GM21390 (cell line): ENCODE data around the gene RNU6-9.

Experiments used
- ATAC-seq: cut with Tn5 transposase; IDR thresholded peaks from one replicate; pipeline ENCODE4 v1.9.1; 2021; ENCODE audit not compliant: unreplicated experiment

Gene RNU6-9

GRCh38 chr19:861141-861755, 32.0 kb upstream of the RNU6-9 start:
- ATAC-seq = no peak

GRCh38 chr19:861756-862580, 31.3 kb upstream of the RNU6-9 start:
- ATAC-seq = no peak

DNA sequence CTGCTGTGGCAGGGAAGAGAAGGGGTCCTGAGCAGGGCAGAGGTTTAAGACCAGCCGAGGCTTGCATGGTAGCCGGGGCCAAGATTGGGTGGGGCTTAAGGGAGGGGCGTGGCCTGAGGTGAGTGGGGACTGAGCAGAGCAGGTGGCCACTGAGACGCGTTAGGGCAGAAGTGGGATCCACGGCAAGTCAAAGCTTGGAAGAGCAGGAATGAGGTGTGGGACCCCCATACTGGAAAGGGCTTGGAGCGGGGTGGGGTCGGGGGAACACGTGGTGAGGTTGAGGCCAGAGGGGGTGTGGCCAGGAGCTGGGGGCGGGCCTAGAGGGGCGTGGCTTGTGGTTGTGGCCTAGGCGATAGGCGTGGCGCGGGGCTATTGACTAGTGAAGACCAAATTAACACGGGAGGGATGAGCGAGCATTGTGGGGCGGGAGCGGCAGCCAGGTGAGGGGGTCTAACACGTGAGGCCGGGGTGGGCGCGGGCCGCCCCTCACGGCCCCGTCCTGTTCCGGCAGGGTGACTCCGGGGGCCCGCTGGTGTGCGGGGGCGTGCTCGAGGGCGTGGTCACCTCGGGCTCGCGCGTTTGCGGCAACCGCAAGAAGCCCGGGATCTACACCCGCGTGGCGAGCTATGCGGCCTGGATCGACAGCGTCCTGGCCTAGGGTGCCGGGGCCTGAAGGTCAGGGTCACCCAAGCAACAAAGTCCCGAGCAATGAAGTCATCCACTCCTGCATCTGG, 30.5 kb upstream of the RNU6-9 start:
- ATAC-seq = no peak

DNA sequence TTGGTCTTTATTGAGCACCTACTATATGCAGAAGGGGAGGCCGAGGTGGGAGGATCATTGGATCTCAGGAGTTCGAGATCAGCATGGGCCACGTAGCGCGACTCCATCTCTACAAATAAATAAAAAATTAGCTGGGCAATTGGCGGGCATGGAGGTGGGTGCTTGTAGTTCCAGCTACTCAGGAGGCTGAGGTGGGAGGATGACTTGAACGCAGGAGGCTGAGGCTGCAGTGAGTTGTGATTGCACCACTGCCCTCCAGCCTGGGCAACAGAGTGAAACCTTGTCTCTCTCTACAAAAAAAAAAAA, 30.0 kb upstream of the RNU6-9 start:
- no peak for ATAC-seq

DNA sequence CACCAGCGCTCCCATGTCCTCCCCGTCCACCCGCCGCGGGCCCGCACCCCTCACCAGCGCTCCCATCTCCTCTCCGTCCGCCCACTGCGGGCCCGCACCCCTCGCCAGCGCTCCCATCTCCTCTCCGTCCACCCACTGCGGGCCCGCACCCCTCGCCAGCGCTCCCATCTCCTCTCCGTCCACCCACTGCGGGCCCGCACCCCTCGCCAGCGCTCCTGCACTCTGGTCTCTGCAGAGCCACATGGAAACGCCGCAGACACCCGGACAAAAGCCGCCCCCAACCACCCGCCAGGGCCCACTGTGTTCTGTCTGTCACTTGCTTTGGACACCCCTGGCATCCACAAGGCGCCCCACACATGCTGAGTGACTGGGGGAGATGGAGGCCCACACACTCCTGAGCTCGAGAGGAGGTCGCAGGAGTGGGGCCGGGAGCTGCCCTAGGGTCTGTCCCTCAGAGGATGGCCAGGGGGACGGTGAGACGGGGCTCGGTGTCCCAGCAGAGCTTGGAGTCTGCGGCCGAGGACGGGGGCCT, 26.4 kb upstream of the RNU6-9 start:
- ATAC-seq = no peak

- no peak for ATAC-seq
Measured at GRCh38 chr19:867301-867793, 25.9 kb upstream of the RNU6-9 start.

GRCh38 chr19:867855-868457, 25.3 kb upstream of the RNU6-9 start:
- ATAC-seq = no peak

DNA sequence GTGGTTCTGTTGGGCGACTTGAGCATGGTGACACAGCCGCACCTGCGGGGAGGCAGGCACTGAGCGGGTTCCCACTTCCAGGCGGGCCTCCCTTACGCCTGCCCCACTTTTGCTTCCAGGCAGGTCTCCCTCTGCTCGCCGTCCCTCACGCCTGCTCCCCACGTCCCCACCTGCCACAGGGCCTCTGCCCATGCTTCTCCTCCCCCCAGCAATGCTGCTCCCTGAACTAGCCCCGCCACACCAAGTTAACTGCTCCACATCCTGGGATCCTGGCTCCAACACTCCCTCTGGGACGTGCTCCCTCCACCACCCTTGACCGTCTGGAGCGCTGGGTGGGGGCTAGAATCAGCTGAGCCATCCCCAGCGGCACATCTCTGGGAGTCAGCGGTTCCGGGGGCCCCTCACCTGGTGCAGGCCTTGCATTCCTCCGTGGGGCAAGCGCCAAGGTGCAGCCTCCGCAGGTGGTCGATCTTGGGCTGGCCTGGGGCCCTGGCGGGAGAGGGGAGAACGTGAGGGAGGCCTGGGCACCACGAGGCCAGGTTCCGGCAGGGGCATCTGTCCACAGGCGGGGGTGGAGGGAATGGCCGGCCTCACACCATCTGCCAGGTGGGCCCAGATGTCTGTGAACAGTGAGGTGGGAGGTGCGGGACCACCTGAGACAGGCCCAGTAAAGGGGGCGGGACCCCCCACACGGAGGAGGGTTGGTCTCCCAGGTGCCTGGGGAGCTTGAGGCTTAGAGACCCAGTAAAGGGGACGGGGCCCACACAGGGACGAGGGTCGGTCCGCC, 24.6 kb upstream of the RNU6-9 start:
- no peak for ATAC-seq

DNA sequence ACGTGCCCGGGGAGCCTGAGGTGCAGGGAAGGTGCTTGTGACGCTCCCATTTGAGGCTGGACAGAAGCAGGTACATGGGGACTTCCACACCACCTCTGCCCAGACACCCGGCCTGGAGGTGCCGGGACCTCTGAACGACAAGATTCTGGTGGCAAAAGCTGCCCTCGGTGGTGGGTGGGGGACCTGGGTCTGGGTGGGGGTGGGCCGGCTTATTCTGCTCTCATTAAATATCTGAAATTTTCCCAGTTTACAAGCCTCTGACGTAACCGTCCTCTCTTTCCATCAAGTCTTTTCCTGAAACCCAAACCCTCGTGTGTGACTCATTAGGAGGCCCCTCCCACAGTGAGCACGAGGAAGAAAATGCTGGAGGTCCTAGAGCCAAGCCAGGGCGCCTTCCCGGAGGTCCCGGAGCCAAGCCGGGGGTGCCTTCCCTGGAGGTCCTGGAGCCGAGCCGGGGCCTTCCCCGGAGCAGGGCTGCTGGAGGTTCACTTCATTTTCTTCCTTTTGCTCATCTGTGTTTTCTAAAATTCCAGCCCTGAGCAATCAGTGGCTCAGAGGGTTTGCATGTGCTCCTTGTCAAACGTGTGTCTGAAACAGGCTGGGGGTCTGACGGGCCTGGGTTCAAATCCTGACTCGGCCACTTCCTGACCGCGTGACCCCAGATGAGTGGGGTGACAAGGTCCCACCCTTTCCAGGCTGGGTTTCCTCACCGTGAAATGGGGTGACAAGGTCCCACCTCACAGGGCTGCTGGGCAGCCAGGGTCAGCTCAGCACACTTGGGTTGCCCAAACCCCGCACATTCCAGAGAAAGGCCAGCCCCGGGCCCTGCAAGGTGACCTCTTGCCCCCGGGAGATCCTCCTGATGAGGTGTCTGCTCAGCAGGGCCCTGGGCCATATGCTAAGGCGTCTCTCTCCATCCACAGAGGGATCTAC, 23.8 kb upstream of the RNU6-9 start:
- ATAC-seq = no peak

DNA sequence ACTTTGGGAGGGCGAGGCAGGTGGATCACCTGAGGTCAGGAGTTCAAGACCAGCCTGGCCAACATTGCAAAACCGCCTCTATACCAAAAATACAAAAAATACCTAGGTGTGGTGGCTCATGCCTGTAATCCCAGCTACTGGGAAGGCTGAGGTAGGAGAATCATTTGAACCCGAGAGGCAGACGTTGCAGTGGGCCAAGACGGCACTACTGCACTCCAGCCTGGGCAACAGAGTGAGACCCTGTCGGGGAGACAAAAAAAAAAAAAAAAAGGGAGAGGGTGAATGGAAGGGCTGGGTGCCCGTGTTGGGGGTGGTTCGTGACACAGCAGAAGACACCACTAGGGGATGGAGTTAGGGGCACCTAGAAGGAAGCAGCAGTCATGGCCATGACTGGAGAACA, 23.0 kb upstream of the RNU6-9 start:
- no peak for ATAC-seq

- ATAC-seq = no peak
Measured at GRCh38 chr19:870963-871401, 22.3 kb upstream of the RNU6-9 start.

GRCh38 chr19:871446-872265, 21.6 kb upstream of the RNU6-9 start:
- no peak for ATAC-seq

DNA sequence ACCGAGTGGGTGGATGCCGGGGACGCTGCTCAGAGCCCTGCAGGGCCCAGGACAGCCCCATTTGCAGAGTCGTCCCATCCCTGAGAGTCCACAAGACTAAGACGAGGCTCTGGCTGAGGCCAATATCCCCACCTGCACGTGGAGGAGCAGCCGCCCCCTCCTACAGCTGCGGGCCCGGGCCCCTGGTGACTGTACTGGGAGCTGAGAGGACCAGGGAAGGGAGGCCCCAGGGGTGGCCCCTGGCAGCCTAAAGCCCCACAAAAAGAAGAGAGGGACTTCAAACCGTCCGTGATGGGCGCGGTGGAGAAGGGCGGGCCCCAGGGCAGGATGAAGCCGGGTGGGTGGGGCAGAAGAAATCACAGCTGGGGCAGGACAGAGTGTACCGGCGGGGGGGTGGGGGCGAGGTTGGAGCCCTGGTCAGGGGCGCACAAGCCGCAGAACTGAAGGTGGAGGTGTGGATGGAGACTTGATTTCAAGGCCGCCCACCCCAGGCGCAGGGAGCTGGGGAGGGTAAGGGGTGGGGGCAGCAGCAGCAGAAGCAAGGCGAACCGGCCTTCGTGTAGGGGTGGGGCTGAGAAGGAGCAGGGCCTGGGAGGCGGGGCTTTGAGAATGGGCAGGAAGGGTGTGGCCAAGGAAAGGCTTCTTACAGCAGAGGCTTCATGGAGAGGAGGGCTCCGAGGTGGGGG, 20.9 kb upstream of the RNU6-9 start:
- no peak for ATAC-seq

DNA sequence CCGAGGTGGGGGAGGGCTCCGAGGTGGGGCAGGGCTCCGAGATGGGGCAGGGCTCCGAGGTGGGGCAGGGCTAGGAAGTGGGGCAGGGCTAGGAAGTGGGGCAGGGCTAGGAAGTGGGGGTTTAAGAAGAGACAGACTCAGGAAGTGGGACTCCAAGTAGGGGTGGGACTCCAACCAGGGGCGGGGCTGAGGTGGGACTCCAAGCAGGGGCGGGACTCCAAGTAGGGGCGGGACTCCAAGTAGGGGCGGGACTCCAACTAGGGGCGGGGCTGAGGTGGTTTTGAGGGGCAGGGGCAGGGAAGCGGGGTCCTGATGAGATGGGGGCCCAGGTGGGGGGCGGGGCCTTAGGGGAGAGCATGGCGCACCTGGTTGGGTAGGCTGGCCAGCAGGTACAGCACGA, 20.2 kb upstream of the RNU6-9 start:
- no peak for ATAC-seq

- ATAC-seq = no peak
Measured at GRCh38 chr19:873561-874041, 19.7 kb upstream of the RNU6-9 start.

- no peak for ATAC-seq
Measured at GRCh38 chr19:875265-875879, 17.9 kb upstream of the RNU6-9 start.

GRCh38 chr19:876089-876488, 17.2 kb upstream of the RNU6-9 start:
- ATAC-seq = no peak
